GM18498 (cell line): ENCODE results near the gene RUNX1.

Experiments used
- ATAC-seq: cut with Tn5 transposase; IDR thresholded peaks from one replicate; pipeline ENCODE4 v1.9.1; 2021; ENCODE audit warnings: mild to moderate bottlenecking, moderate library complexity; ENCODE audit not compliant: unreplicated experiment

Gene RUNX1

DNA sequence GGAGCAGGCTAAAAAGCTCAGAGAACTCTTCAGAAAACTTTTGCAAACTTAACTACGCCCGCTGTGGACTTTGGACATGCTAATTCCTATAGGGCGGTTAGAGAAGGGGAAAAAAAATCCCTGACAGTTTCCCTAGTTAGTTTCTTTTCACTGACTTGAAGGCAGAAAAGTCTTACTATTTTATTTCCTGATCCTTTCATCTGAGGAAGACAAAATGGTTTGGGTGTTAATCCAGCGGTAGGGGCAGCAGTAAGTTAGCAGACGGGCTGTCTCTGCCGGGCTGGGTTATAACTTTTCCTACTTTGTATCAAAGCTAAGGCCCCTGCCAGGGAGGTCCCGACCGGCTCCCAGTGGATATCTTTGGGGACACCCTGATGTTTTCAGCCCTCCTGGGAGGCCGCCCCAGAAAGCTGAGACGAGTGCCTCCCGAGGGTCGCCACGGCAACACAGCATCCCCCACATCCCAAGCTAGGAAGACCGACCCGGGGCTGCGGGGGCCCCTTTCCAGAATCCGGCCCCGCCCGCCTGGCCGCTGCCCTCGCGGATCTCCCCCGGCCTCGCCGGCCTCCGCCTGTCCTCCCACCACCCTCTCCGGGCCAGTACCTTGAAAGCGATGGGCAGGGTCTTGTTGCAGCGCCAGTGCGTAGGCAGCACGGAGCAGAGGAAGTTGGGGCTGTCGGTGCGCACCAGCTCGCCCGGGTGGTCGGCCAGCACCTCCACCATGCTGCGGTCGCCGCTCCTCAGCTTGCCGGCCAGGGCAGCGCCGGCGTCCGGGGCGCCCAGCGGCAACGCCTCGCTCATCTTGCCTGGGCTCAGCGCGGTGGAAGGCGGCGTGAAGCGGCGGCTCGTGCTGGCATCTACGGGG lies 162.6 kb downstream of the RUNX1 start:
- no peak for ATAC-seq

DNA sequence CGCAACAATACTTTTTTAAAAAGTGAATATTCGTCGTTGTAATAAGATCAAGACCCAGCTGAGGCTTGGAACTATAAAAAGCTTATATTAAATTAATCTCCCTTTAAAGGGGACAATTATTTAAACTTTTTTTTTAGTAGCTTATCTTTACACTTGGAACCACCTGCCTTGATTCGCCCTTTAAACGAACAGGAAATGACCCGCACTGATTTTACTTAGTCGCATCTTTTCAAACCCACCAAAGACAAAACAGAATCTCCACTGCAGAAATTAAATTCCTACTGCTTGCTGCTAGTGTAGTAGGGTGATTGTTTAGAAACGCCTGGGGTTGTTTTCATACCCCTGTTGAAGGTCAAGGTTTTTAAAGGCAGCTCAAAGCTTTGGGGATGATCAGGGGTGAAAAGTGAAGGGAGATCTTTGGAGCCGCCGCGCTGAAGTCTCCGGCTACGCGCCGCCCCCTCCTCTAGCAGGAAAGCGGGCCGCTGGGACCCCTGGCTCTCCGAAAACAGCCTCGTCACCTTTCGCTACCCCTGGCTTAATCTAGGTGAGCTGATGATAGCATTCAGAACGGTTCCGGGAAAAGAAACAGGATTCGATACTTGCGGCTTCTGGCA lies 163.4 kb downstream of the RUNX1 start:
- no peak for ATAC-seq

DNA sequence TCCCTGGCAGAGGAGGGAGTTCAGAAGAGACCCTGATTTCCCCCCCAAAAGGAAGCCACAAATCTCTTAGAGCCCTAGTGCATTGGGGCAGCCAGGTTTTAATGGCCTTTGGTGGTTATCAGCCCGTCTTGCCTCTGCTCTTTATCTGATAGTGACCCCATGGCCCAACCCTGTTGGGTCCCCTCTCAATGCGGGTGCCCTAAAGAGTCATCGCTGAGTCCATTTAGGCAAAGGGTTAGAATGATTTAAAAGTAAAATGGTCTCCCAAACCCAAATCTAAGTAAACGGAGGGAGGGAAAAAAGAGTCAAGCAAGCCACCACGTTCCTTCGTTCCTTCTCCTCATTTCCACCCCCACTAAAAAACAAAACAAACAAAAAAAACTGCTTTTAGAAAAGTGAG lies 164.0 kb downstream of the RUNX1 start:
- ATAC-seq, result no peak

DNA sequence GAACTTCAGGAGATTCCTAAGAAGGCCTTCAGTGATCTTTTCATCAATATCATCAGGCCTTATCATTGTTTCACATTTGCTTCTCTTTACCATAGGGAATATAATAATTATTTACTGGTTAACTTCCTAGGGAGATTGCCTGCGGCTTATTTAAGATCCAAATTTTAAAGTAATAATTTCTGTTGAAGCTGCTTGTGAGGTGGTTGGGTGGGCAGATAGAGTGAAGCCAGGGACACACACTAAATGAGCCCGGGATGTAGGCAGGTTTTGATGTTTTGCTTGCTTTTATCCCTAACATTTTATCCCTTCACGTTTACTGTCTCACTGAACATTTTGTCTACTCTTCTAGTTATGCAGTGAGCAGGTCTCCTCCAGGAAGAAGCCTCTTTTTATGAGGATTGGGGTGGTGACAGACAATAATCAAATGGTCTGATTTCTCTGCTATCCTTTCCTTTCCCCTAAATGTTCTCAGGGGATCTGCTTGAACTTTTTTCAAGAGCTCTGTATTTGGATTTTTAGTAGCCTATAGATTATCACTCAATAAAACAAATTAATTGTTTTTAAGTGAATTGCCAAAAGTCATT lies 164.7 kb downstream of the RUNX1 start:
- no peak for ATAC-seq

DNA sequence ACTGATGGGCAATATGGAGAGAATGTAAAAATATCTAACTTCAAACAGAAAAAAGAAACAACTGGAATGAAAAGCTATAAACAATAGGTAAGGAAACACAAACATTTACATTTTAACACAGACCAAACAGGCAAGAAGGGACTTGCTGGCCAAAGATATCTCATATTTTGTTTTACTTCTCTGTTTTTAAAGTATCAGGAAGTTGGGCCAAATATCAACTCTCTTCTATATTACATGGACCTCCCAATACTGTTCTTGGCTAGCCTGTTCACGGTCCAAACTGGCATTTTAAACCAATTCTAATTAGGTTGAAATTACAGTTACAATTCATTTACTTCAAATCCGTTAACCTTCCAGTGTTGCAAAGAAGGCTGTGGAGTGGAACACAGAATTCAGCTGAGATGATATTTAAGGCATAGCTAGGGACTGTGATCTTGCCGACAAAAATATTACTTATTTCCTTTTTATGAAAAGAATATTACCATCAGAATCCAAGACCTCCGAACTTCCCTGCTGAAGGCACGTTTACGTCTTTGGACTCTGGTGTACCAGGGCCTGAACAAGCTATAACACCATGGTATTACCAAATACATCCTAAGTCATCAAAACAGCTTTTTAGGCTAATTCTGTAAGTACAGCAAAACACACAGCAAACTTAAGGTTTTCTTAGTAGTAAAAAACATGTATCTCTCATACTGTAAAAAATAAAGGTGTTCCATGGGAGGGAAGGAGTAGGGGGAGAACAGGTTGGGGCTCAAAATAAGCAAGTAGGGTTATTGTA lies 165.4 kb downstream of the RUNX1 start:
- ATAC-seq, result no peak

DNA sequence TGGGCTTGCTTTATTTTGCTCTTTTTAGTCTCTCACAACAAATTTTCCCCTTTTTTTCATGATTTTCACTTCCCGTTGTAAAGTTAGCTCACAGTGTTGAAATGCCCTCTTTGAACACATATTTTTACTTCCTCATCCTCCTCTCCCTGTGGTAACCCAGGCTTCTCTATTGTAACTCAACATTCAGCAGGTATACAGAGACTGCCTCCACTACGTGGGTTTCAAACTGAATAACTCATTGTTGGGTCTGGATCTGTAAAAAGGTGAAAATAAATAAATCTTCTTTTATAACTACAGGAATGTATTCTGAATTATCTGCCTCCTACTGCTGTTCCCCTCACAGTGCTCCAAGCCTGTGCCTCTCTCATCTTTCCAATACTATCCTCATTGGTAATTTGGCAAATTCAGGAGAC lies 166.4 kb downstream of the RUNX1 start:
- no peak for ATAC-seq

DNA sequence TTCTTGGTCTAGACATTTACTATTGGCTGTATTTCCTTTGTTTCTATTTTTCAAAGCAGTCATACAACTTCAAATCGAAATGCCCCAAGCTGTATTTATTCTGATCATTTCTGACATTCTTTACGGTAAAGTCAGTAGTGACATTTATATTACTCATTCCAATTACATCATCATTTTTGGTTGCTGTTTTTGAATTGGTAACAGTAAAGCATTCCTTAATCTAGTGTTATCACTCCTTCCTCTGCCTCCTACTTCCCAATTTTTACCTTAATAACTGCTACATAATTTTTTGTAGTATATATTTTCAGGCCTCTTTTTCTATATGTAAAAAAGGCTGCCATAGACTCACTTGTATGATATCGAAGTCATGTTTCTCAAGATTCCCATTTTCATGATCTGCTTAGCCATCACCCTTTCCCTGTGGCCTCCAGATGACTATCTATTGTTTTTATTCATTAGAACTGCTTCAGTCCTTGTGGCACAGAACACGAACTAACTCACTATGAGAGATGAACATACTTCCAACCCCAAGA lies 167.2 kb downstream of the RUNX1 start:
- no peak for ATAC-seq

DNA sequence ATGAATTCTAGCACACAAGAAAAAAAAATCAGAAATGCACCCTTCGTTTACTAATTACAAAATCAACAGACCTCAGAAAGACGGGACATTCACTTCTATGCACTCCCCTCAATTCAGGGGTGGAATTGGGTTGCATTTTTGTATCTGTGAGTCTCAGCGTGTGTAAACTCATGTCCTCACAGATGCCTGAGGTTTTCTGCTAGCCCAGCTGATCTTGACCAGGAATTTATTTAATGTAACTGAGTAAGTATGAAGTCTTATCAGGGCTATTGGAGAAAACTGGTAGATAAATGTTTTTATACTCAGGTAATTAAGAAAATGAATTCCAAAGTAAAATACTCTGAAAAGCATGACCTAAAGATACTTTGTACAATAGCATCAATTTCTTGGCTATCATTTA lies 167.7 kb downstream of the RUNX1 start:
- ATAC-seq, result no peak

DNA sequence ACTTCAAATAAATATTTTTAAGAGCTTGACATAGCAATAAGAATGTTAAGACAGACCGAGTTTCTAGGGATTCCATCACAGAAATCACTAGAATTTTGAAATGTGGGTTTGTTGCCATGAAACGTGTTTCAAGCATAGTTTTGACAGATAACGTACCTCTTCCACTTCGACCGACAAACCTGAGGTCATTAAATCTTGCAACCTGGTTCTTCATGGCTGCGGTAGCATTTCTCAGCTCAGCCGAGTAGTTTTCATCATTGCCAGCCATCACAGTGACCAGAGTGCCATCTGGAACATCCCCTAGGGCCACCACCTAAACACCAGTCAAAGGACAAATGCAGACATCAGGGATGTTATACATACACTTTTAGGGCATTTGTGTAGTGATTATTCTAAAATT lies 168.7 kb downstream of the RUNX1 start:
- no peak for ATAC-seq

DNA sequence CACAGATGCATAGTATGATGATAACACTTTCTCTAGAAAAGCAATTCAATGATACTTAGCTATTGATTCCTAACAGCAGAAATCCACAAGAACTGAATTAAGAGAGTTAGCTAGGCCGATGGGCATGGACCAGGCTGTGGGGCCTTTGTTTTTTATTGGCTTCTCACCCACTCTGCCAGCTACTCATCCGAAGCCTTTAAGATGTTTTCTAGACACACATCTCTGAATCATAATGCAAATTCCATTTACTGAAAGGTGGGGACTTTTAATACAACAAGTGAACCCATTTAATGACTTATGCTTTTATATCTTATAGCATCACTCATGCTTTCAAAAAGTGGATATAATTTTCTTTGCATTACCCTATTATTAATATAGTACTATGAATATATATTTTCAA lies 170.2 kb downstream of the RUNX1 start:
- ATAC-seq, result no peak

DNA sequence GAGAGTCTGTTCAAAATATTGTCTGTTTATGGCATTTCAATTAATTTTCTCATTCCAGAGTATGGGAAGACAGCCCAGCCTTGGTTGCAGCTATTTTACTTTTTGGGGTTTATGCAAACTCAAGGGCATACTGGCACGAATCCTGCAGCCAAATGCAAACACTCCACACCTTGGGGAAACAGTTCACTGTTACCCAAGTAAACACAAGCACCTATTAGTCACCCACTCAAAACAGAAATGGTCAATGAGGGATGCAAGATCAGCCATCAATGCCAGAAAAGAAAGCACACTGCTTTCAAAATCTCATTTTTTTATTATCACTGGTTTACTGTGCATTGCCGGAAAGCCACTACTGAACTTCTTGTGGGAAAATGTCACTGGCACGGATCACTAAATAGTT lies 170.6 kb downstream of the RUNX1 start:
- ATAC-seq, result no peak

DNA sequence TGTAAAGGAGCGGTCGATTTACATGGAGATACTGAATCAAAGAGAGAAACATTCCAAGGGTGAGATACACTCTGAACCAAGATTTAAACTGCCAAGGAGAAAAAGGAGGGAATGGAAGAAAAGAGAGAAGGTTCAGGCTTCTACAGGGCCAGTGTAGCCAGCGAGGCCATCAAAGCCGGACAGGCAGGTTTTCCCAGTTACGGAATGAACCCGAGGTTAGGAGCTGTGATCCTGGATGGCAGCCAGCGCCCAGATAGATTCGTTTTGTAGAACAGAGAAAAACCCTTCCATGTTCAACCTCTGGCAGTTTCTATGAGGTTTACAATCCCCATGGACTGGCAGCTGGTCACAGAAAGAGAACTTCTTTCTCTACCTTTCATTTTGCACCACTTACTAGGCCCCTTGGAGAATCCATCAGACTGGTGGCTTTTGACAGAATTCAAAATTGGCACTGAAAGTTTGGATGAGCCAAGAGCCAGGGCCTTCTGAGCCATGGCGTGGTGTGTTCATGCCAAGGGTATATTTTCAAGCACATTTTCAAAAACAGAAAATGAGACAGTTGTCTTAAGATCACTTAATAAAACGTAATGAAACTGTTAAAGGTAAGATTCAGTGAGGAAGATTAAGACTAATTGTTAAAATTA lies 171.5 kb downstream of the RUNX1 start:
- ATAC-seq, result no peak

DNA sequence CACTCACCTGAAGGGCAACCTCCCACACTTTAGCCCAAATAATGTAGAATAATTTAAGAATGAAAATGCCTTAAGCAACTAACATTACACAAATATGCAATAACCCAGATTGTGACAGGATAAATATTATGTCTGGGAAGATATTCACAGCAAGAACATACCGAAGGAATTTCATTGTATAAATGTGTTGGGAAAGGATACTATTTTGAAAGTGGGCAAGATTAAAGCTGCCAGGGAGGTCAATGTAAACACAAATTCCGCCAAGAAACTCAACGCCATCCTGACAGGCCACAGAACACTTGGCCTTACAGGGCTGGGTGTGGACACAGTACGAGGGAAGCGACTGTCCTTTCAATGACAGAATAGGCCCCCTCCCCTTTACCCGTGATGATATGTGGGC lies 173.3 kb downstream of the RUNX1 start:
- no peak for ATAC-seq

DNA sequence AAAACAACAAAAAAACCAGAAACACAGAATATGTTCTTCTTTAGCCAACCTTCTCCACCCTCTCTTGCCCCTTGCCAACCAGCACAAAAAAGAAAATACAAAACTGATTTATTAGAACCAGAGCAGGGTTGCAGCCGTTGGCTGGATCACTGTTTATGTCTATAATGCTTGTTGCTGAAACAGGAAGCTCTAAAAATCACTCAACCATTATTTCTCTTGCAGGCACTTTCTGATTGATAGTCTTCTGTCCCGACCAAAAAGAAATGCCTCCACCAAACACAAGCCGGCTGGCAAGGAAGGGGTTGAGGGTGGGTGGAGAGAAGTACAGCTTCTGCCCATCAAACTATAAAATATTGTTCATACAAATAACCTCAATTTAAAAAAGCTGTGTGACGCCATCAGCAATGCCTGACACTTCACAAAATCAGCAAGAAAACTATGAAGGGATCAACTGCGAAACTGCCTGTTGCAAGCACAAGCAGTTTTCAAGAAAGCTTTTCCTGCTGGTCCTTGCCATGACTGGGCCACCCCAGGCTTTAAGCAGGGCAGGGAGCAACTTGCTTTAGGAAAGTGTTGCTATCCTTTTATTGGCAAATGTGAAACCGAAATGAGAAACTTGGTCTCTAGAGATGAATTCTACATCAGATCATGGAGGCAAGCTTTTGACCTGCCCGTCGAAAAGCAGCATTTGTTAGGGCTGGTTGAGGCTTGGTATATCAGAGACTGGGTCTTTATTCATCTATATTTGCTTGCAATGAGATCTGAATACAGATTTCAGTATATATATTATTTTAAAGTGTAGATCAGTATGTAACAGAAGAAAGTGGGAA lies 174.2 kb downstream of the RUNX1 start:
- ATAC-seq, result no peak

DNA sequence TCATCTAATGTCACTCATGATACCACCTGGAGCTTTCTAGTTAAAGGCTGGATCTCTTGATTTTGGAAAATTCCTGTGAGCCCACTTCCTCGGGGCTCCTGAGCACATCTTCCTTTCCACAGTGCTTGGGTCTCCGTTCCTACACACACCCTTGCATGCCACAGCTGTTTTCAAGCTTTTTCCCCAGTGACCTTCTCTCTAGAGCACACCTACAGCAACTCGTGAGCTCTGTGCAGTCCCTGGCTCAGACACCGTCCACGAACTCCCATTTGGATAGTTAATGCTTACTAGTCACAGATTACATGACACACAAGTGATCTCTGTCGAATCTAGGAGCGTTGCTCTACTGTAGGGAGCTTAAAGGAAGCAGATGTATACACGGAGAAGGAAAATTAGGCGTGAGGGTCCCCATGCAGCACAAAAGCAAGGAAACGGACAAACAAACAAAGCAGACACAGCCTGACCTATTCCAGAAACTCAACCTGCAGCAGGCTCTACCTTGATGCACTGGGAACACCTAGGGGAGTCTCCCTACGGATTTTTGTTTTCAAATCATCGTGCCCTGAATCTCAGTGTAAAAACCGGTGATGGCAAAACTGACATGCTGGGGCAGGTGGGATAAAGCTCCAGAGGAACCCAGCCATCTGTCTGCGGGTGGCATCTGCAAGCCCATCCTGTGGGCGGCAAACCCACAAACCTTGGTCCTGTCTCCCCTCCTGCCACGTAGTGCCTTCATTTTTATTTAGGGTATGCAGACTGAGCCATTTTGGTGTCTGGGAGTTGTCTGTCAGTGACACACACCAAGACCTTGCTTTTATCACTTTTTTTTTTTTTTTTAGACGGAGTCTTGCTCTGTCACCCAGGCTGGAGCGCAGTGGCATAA lies 177.8 kb downstream of the RUNX1 start:
- ATAC-seq, result no peak

DNA sequence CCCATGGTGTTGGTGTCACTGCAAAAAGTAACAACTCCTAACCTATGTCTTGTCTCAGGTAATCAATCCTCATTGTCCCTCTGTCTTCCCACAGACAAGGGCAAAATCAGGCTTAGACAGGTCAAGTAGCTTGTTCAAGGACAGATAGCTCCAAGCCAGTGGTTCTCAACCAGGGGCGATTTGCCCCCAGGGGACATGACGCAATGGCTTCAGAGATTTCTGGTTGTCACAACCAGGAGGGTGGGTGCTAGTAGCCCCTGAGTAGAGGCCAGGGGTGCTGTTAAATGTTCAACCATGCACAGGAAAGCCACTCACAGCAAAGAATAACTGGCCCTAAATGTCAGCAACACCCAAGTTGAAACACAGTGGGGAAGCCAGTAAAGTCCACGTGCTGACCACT lies 178.9 kb downstream of the RUNX1 start:
- ATAC-seq, result no peak

DNA sequence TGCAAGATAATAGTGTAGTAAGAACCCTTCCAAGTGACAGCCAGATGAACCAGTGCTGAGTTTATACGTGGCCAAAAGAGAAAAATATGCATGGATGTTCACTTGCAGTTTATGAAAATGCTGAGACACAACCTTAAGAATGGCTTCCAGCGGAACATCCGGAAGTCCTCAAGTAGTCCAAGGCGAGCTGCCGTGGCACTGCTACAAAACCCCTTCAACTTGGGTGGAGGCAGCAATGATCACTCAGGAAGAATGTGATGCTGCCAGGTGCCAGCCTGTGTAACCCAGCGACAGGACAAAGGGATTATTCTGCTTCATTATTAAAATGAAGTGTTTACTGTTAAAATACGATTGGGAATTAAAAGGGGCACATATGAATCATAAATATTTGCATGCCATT lies 179.6 kb downstream of the RUNX1 start:
- ATAC-seq, result no peak

DNA sequence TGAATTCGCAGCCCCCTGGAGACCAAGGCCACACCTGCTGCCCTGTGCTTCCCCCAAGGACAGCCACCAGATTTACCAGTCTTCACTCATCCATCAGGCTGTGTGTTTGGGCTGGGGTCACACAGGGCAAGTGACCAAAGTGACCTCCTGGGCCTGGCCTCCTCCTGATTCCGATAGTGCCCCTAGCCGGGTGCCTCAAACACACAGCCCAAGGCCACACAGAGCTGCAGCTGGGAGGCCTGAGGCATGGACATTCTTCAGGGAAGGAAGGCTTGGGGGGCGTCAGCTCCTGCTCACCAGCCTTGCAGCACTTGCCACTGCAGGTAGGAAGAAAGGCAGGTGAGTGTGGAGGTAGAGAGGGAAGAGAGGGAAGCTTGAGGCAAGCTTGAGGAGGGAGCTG lies 181.3 kb downstream of the RUNX1 start:
- ATAC-seq, result no peak
